Stimulated activated naive CD8-positive, alpha-beta T cell treated with anti-CD3 and anti-CD28 coated beads, Interleukin-15, Interleukin-2, amounts not matched to agents 100 ng/mL and 50 ng/mL, for 24 hours (primary cell): ENCODE data around the gene ARMCX1.
"Not testable (repeated sequence)": the region's sequence is repeated elsewhere in the genome, so short reads cannot be mapped to it uniquely, and the experiment has no call there.

Source experiments
- H3K27ac Mint-ChIP-seq: one replicate; pipeline ENCODE4 v1.8.0; 2021; ENCODE audit warnings: mild to moderate bottlenecking, mixed read lengths
- H3K27me3 Mint-ChIP-seq: one replicate; pipeline ENCODE4 v1.8.0; 2021; ENCODE audit warnings: mixed read lengths
- H3K36me3 Mint-ChIP-seq: one replicate; pipeline ENCODE4 v1.8.0; 2021; ENCODE audit warnings: low read depth, mixed read lengths
- H3K4me1 Mint-ChIP-seq: one replicate; pipeline ENCODE4 v1.8.0; 2021; ENCODE audit warnings: low read depth, mixed read lengths
- H3K4me3 Mint-ChIP-seq: one replicate; pipeline ENCODE4 v1.8.0; 2021; ENCODE audit warnings: mild to moderate bottlenecking, mixed read lengths
- H3K9me3 Mint-ChIP-seq: one replicate; pipeline ENCODE4 v1.8.0; 2021; ENCODE audit warnings: mixed read lengths

The ARMCX1 gene

GRCh38 chrX:101550362-101550750, at the start of gene ARMCX1:
Gene ARMCX1, plus strand, starts transcription at chrX:101550547. Its CDS starts 2,384 bp downstream, at chrX:101552931.
- Mint-ChIP-seq H3K4me3 (peak within 1 kb of the TSS; percentile 79), H3K27me3 (peaks cover 3% of the 10 kb centered on the region), H3K4me1 (peaks cover 6% of the 10 kb centered on the region), H3K9me3 (no peaks in the 10 kb centered on the region), H3K36me3 (no peaks in the 10 kb centered on the region), H3K27ac (peak within 1 kb of the TSS; percentile 40)

DNA sequence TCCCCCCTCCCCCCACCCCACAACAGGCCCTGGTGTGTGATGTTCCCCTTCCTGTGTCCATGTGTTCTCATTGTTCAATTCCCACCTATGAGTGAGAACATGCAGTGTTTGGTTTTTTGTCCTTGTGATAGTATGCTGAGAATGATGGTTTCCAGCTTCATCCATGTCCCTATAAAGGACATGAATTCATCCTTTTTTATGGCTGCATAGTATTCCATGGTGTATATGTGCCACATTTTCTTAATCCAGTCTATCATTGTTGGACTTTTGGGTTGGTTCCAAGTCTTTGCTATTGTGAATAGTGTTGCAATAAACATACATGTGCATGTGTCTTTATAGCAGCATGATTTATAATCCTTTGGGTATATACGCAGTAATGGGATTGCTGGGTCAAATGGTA, 47.4 kb upstream of the ARMCX1 start:
- not testable (repeated sequence) for H3K27ac Mint-ChIP-seq, H3K4me3 Mint-ChIP-seq, H3K27me3 Mint-ChIP-seq, H3K36me3 Mint-ChIP-seq, H3K9me3 Mint-ChIP-seq, H3K4me1 Mint-ChIP-seq

GRCh38 chrX:101507372-101507771, 43.0 kb upstream of the ARMCX1 start:
- no peaks in the 10 kb centered on the region for H3K36me3 Mint-ChIP-seq
- no peak overlapping the region for H3K27ac Mint-ChIP-seq
- H3K4me1 Mint-ChIP-seq, result no peaks in the 10 kb centered on the region
- no peaks in the 10 kb centered on the region for H3K9me3 Mint-ChIP-seq
- H3K4me3 Mint-ChIP-seq, result no peak overlapping the region
- H3K27me3 Mint-ChIP-seq, result no peaks in the 10 kb centered on the region

DNA sequence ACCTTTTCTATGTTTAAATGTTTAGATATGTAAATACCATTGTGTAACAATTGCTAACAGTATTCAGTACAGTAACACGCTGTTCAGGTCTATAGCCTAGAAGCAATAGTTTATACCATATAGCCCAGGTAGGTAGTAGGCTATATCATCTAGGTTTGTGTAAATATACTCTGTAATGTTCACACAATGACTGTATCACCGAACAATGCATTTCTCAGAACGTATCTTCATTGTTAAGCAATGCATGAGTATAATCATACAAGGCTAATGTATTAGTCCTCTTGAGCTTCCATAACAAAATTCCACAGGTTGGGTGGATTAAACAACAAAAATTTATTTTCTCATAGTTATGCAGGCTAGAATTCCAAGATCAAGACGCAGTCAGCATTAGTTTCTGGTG, 42.4 kb upstream of the ARMCX1 start:
- no peaks in the 10 kb centered on the region for H3K4me1 Mint-ChIP-seq
- H3K36me3 Mint-ChIP-seq, result no peaks in the 10 kb centered on the region
- H3K27me3 Mint-ChIP-seq, result no peaks in the 10 kb centered on the region
- no peak overlapping the region for H3K4me3 Mint-ChIP-seq
- no peak overlapping the region for H3K27ac Mint-ChIP-seq
- H3K9me3 Mint-ChIP-seq, result no peaks in the 10 kb centered on the region

- Mint-ChIP-seq H3K27ac (no peak overlapping the region), H3K9me3 (no peaks in the 10 kb centered on the region), H3K4me3 (no peak overlapping the region), H3K36me3 (no peaks in the 10 kb centered on the region), H3K4me1 (no peaks in the 10 kb centered on the region), H3K27me3 (no peaks in the 10 kb centered on the region)
Measured at GRCh38 chrX:101530944-101531343, 19.4 kb upstream of the ARMCX1 start.

GRCh38 chrX:101539116-101539515, 11.2 kb upstream of the ARMCX1 start:
- H3K27me3 Mint-ChIP-seq, result no peaks in the 10 kb centered on the region
- no peaks in the 10 kb centered on the region for H3K4me1 Mint-ChIP-seq
- no peak overlapping the region for H3K4me3 Mint-ChIP-seq
- no peaks in the 10 kb centered on the region for H3K36me3 Mint-ChIP-seq
- H3K27ac Mint-ChIP-seq, result no peak overlapping the region
- H3K9me3 Mint-ChIP-seq, result no peaks in the 10 kb centered on the region

DNA sequence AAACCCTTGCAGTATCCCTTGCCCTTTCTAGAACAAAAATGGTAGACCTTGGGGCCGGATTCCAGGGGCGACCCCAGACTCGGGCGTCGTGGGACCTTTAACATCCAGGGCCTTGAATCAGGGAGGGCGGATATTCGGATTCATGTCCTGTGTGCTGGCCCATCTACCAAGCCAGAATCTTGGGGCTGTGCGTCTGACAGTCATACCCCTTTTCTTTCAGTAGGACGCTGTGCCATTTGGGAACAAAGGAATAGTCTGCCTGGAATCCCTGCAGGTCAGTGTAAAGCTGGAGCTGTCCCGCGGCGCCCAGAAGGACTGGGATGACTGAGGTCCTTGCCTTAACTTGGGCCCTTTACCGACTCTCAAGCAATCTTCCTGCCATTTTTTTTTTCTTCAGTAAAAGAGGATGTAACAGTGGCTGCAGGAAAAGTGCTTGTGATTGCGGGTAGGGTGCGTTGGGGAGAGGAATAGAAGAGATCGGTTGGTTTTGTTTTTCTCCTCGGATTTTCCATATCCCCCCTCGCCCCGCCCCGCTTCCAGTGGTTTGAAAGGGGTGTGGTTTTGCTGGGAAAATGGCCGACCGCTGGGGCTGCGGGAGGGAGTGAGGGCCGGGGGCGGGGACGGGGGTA, 518 bp downstream of the ARMCX1 start:
- Mint-ChIP-seq H3K9me3 (no peaks in the 10 kb centered on the region), H3K4me1 (peaks cover 6% of the 10 kb centered on the region), H3K4me3 (peak overlapping the region; percentile 79), H3K36me3 (no peaks in the 10 kb centered on the region), H3K27me3 (peaks cover 3% of the 10 kb centered on the region), H3K27ac (no peak overlapping the region)

GRCh38 chrX:101551380-101551767, 1.0 kb downstream of the ARMCX1 start:
- Mint-ChIP-seq H3K27ac (no peak overlapping the region), H3K4me1 (peaks cover 6% of the 10 kb centered on the region), H3K9me3 (no peaks in the 10 kb centered on the region), H3K4me3 (peak overlapping the region; percentile 79), H3K36me3 (no peaks in the 10 kb centered on the region), H3K27me3 (peaks cover 3% of the 10 kb centered on the region)

GRCh38 chrX:101552714-101553113, 2.4 kb downstream of the ARMCX1 start:
- Mint-ChIP-seq H3K27ac (no peak overlapping the region), H3K27me3 (peaks cover 3% of the 10 kb centered on the region), H3K4me1 (peaks cover 6% of the 10 kb centered on the region), H3K4me3 (no peak overlapping the region), H3K36me3 (no peaks in the 10 kb centered on the region), H3K9me3 (no peaks in the 10 kb centered on the region)

GRCh38 chrX:101564651-101565050, 14.3 kb downstream of the ARMCX1 start:
- H3K36me3 Mint-ChIP-seq, result no peaks in the 10 kb centered on the region
- H3K4me3 Mint-ChIP-seq, result no peak overlapping the region
- no peaks in the 10 kb centered on the region for H3K27me3 Mint-ChIP-seq
- no peaks in the 10 kb centered on the region for H3K4me1 Mint-ChIP-seq
- H3K27ac Mint-ChIP-seq, result no peak overlapping the region
- H3K9me3 Mint-ChIP-seq, result no peaks in the 10 kb centered on the region

DNA sequence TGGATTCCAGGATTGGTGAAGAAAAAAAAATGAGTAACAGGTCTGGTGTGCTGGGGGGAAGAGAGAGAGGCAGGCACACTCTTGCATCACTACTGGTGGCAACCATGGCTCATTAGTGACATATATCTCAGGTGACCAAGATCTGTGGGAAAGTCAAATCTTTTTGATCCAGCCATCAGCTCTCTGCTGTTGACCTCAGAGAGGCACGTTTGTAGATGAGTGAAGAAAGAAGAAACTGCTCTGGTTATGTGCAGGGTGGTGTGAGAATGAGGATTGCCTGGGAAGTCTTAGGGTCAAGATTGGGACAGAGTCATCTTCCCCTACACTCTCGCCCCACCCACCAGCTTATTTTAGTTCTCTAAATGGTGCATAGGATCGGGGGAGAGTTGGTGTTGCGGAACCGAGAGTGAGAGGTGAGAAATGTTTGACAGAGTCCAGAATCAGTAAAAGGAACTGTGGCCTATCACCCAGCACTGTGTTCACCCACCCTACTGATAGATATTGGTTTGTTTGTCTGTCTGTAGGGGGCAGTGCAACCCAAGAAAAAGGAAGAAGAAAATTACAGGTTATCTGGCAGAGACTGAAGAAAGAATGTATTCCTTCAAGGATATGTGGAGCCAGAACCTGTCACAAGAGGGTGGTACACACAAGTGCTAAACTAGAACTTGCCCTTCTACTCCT, 45.5 kb downstream of the ARMCX1 start:
- Mint-ChIP-seq H3K27me3 (peaks cover 14% of the 10 kb centered on the region), H3K27ac (no peak overlapping the region)

DNA sequence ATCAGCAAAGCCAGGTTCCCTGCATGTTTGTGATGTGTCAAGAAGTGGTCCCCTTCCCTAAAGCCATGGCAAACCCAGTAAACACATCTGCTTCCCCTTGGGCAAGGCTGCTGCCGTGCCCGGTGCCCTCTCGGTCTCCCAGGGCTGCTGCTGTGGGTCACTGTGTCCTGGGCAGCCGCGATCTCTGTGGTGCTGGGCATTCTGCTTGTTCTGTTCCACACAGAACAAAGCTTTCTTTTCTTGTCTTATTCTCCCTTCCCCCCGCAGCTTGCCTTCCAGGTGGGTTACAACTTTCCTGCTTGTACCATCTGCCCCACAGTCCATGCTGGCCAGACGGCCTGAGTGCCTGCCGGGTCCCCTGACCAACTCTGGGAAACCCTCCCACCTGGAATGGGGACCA, 49.2 kb downstream of the ARMCX1 start:
- H3K9me3 Mint-ChIP-seq, H3K36me3 Mint-ChIP-seq, H3K27me3 Mint-ChIP-seq, H3K4me3 Mint-ChIP-seq, H3K4me1 Mint-ChIP-seq, H3K27ac Mint-ChIP-seq: not testable (repeated sequence)

More for the DNA sequence above, 45.5 kb downstream of the ARMCX1 start:
- H3K9me3 Mint-ChIP-seq, result no peaks in the 10 kb centered on the region
- H3K36me3 Mint-ChIP-seq, result no peaks in the 10 kb centered on the region
- H3K4me1 Mint-ChIP-seq, result no peaks in the 10 kb centered on the region
- no peak overlapping the region for H3K4me3 Mint-ChIP-seq

- H3K9me3 Mint-ChIP-seq, result no peaks in the 10 kb centered on the region
- H3K27ac Mint-ChIP-seq, result no peak overlapping the region
- H3K4me1 Mint-ChIP-seq, result no peaks in the 10 kb centered on the region
- no peak overlapping the region for H3K4me3 Mint-ChIP-seq
- H3K27me3 Mint-ChIP-seq, result peaks cover 2% of the 10 kb centered on the region
- H3K36me3 Mint-ChIP-seq, result no peaks in the 10 kb centered on the region
Measured at GRCh38 chrX:101602077-101602476, 51.7 kb downstream of the ARMCX1 start.
